NCI-H1417 treated with DMSO at 0.1 percent for 48 hours (cell line): ENCODE measurements around the gene DDX1.

Source experiments
- DNase-seq: peaks from one replicate; lab custom pipeline; 2025; lab: John Stamatoyannopoulos, UW

The DDX1 gene

GRCh38 chr2:15646661-15647060 is 55.0 kb downstream of the DDX1 start:
- DNase-seq = no peak

DNA sequence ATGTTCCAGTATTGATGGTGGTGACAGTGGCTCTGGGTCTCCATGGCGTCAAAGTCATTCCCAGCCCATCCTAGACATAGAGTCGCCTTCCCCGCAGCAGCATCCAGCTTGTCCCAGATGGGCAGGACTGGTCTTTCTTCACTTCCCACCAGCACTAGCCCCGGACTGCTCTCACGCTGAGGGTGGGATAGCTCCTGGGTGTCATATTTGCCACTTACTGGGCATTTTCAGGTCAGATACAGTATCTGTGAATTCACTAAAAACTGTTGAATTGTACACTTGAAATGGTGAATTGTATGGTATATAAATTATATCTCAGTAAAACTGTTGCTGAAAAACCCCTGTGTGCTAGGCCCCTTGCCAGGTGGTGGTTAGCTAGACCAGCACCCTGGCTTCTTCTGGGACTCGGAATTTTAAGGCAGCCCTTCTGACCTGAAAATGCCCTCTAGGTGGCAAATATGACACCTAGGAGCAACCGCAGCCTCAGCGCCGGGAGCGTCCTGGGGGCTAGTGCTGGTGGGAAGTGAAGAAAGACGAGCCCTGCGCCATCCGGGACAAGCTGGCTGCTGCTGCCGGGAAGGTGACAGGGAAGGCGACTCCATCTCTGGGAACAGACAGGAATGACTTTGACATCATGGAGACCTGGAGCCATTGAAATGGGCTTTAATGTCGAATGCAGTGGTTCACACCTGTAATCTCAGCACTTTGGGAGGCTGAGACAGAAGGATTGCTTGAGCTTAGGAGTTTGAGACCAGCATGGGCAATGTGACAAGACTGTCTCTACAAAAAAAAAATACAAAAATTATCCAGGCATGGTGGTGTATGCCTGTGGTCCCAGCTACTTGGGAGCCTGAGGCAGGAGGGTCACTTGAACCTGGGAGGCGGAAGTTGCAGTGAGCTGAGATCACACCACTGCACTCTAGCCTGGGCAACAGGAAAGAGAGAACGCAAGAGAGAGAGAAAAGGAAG is 56.2 kb downstream of the DDX1 start:
- no peak for DNase-seq

- no peak for DNase-seq
Observed at GRCh38 chr2:15648593-15649525, 57.2 kb downstream of the DDX1 start.

DNA sequence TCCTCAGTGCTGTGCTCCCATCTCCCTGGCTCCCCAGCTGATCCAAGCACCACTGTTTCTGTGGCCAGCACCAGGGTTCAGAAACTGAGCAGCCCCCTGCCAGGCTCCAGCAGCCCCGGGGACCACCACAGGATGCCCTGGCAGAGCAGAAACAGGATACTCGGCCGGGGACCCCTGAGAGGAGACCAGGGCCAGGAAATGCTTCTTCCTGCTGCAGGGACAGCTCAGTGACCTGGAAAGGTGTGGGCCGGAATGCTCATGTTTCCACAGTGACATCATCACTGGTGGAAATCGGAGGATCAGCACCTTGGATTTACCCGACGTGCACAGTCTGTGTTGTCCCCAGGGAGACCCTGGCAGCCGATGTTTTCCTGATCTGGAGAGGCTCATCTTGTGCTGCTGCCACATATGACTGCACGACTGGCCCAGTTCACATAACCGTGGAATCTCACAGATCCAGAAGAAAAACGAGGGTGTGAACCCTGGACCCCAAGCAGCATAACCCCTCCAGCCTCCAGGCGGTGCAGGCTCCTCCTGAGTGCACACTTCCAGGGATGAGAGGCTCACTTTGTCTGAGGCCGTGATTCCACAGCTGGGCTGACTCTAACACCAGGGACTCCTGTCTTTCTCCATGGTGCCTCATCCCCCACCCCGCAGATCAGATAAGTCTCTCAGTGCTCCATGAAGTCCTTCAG is 58.0 kb downstream of the DDX1 start:
- DNase-seq = no peak

GRCh38 chr2:15650616-15651366 is 59.1 kb downstream of the DDX1 start:
- no peak for DNase-seq

- DNase-seq = no peak
Observed at GRCh38 chr2:15651367-15651727, 59.7 kb downstream of the DDX1 start.

GRCh38 chr2:15652252-15652651 is 60.6 kb downstream of the DDX1 start:
- no peak for DNase-seq

- no peak for DNase-seq
Observed at GRCh38 chr2:15652801-15653200, 61.1 kb downstream of the DDX1 start.

DNA sequence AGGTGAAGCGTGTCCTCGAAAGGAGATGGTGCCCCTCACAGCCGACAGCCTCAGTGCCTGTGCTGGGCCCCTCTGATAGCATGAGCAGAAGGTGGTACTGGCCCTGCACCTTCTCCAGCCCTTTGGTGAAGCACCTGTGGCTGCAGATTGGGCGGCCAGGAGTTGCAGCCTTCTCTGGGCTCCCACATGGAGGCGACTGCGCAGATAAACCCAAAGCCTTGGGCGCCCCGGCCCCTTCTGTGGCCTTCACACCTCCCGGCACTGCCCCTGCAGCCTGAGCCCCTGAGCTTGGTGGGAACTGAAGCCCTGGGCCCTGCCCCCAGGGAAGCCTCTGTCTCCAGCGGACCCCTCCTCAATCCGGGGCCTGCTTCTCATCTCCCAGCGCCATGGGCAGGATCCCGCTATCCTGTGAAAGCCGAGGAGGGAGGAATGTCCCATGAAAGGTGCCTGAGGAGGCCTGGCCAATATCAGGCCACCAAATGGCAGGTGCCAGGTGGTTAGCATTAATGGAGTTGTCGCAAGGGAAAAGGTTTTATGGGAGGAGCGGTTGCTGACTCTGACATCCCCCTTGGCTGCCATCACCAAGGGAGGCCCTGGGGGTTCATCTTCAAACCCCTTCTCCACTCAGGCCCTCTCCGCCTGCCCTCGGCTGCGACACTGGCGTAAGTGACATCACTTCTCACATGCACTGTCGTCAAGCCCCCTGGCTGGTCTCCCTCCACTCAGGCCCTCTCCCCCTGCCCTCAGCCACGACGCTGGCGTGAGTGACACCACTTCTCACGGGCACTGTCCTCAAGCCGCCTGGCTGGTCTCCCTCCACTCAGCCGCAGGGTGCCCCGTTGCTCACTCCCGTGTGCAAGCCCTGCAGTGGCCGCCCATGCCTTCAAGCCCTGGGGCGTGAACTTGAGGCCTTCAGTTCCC is 62.4 kb downstream of the DDX1 start:
- no peak for DNase-seq

GRCh38 chr2:15654727-15655073 is 63.0 kb downstream of the DDX1 start:
- no peak for DNase-seq

- DNase-seq = no peak
Observed at GRCh38 chr2:15655123-15655887, 63.6 kb downstream of the DDX1 start.

DNA sequence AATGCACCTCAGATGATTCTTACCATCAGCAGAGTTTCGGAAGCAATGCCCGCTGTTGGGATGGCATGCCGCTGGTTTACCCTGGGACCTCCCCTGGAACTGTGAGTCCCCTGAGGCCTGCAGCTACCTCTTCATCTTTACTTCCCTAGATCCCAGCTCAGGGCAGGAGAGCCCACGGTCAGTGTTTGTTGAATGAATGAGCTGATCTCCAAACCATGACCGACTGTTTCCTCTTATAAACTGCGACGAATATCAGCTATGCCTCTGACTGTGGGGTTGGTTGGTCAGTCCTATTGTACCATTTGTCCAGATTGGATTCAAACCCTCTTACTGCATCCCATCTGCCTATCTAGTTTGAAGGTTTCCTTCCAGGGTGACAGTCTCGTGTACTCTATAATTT is 64.4 kb downstream of the DDX1 start:
- DNase-seq = no peak

GRCh38 chr2:15657759-15658158 is 66.1 kb downstream of the DDX1 start:
- DNase-seq = no peak

DNA sequence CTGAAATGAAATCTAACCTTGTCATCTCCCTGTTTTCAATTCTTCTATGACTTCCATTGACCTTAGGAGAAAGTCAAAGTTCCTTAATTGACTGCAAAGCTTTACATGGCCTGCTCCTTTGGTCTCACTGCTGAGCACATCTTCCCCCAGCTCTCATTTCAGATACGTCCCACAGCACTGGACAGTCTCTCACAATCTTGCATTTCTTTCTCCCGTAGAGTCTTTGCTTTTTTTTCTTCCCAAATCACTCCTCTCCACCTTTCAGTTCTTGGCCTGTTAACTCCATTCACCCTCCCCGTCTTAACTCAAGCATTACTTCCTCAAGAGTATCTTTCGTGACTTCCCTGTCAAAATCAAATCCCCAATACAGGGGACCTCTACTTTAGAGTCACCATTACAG is 67.2 kb downstream of the DDX1 start:
- no peak for DNase-seq

DNA sequence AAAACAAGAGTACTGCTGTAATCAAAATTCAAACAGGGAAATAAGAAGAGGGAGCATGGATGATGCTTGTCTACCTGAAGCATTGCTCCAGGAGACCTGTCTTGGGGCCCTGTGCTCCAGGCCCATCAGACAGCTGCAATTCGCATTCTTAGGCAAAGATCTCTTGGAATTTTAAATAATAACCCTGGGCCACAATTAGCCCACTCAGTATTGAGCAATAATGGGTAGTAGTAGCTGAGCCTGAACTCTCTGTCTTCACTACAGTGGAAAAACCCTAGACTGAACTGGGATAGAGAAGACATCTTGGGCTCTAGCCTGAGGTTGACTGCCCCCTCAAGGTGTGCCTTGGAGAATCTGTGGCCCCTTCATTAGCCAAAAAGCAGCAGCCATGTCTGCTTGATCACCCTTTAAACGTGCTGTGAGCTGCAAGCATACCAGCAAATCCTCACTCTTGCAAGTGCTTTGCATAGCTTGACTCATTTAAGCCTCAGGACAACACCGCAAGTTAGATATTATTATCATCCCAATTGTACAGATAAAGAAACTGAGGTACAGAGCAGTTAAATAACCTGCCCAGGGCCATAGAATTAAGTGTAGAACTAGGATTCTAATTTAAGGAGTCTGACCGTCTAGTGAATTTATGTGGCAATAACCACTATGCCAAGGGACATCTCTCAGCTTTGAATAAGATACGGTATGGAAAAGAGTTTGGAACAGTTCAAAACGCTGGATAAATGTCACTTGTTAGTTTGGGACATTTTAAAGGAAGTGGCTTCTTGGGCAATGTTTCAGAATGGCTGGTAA is 69.0 kb downstream of the DDX1 start:
- no peak for DNase-seq

DNA sequence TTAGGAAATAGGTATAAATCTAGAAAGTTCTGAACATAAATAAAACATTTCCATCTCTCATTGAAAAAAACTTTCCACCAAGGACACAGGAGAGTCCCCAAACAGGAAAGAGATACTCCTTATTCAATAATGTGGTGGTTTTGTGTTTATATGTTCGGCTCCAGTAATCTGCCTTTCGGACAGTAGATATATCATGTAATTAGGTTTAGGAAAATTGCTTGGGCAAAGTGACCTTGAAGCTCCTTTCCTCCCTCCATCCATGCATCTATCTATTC is 69.6 kb downstream of the DDX1 start:
- no peak for DNase-seq

GRCh38 chr2:15662026-15662425 is 70.4 kb downstream of the DDX1 start:
- no peak for DNase-seq

DNA sequence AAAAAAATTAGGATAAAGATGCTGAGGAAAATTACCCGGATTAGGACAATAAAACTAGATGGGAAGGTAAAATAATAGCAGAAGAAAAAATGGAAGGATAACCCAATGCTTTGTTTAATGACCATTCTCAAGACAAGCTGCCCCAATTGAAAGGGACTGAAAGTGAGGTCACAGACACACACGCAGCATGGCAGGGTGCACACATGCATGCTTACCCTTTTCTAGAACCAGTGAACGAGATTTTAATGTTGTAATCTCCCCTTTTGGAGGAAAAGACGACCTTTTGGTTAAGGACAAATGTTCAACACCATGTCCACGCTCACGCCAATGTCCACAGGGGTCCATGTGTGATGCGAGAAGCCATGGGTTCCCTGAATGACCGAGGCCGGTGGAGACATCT is 70.9 kb downstream of the DDX1 start:
- DNase-seq = no peak

DNA sequence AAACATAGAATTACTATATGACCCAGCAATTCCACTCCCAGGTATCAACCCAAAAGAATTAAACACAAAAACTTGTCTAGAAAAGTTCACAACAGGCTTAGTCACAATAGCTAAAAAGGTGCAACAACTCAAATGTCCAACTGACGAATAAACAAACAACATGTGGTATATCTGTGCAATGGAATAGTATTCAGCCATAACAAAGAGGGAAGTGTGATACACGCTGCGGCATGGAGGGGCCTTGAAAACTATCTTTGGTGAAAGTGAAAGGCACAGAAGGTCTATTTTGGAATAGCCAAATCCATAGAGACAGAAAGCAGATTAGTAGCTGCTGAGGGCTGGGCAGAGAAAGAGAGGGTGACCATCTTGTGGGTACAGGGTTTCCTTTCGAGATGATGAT is 72.1 kb downstream of the DDX1 start:
- DNase-seq = no peak
